ENCODE data around the gene MEGF11. TPM values are rescaled to one million over a fixed set of nuclear protein-coding genes. Genes with fewer than 3 reads are reported as not detected.

MEGF11 gene
- total RNA-seq, 3 donors from 2014 or later (not counting 1 experiment from before 2014, with no cell fraction given) = not detected

- no peaks in the 10 kb centered on the region for H3K27me3 ChIP-seq (ENCODE audit: control insufficient read depth, insufficient read depth, low read length)
- no peak for TF ChIP-seq CTCF (IDR thresholded peaks at IDR 0.05)
- H3K4me1 ChIP-seq (ENCODE audit: control insufficient read depth, insufficient read depth, low read length) = peaks cover 19% of the 10 kb centered on the region
- intact Hi-C loops (cut with micrococcal nuclease) = no loop called here
- no peak overlapping the region for H3K27ac ChIP-seq (ENCODE audit: low read length)
- H3K4me3 ChIP-seq (ENCODE audit: low read length) = no peak overlapping the region
- DNase-seq (no peak), ATAC-seq (no peak)
- no peak overlapping the region for H3K4me3 Mint-ChIP-seq
- 100% methylated on average over 5 of the region's 5 CpGs for WGBS (ENCODE audit: insufficient coverage)
- no peaks in the 10 kb centered on the region for H3K9me3 ChIP-seq (ENCODE audit: control insufficient read depth, insufficient read depth, low read length)
- no peak overlapping the region for H3K27ac Mint-ChIP-seq
- H3K36me3 Mint-ChIP-seq = no peaks in the 10 kb centered on the region
- no peaks in the 10 kb centered on the region for H3K27me3 Mint-ChIP-seq (ENCODE audit: low read depth in 2 of 2)
- H3K9me3 Mint-ChIP-seq = no peaks in the 10 kb centered on the region
- H3K4me1 Mint-ChIP-seq = peaks cover 22 to 32% of the 10 kb centered on the region in 2 donors
- peaks cover 14% of the 10 kb centered on the region for H3K36me3 ChIP-seq (ENCODE audit: control insufficient read depth, insufficient read depth, low read length)
Observed at GRCh38 chr15:66296186-66296585, 42.6 kb upstream of the MEGF11 start.

GRCh38 chr15:66294932-66295235 lies 41.3 kb upstream of the MEGF11 start:
- Mint-ChIP-seq H3K9me3 (no peaks in the 10 kb centered on the region), H3K27me3 (ENCODE audit: low read depth in 2 of 2) (no peaks in the 10 kb centered on the region), H3K4me3 (peak overlapping the region; percentile 81), H3K27ac (peak overlapping the region; percentile 85 to 88), H3K4me1 (peaks cover 28 to 31% of the 10 kb centered on the region in 2 donors), H3K36me3 (no peaks in the 10 kb centered on the region)
- DNase-seq = peak in 1 of 2 donors; percentile 7
- H3K27me3 ChIP-seq (ENCODE audit: control insufficient read depth, insufficient read depth, low read length) = no peaks in the 10 kb centered on the region
- H3K27ac ChIP-seq (ENCODE audit: low read length) = peak overlapping the region; percentile 72
- no peak for TF ChIP-seq CTCF (IDR thresholded peaks at IDR 0.05)
- intact Hi-C loops (cut with micrococcal nuclease) = no loop called here
- H3K36me3 ChIP-seq (ENCODE audit: control insufficient read depth, insufficient read depth, low read length) = peaks cover 12% of the 10 kb centered on the region
- no peak for ATAC-seq
- peaks cover 25% of the 10 kb centered on the region for H3K4me1 ChIP-seq (ENCODE audit: control insufficient read depth, insufficient read depth, low read length)
- no peaks in the 10 kb centered on the region for H3K9me3 ChIP-seq (ENCODE audit: control insufficient read depth, insufficient read depth, low read length)
- no peak overlapping the region for H3K4me3 ChIP-seq (ENCODE audit: low read length)
- 72% methylated on average over 2 of the region's 3 CpGs for WGBS (ENCODE audit: insufficient coverage)

GRCh38 chr15:66294157-66294931 lies 40.8 kb upstream of the MEGF11 start:
- peak overlapping the region; percentile 81 for H3K4me3 Mint-ChIP-seq
- WGBS (ENCODE audit: insufficient coverage) = 7% methylated on average over 16 of the region's 16 CpGs

More at GRCh38 chr15:66294157-66294931, 40.8 kb upstream of the MEGF11 start:
- Mint-ChIP-seq H3K4me1 (peaks cover 28 to 31% of the 10 kb centered on the region in 2 donors), H3K27ac (peak overlapping the region; percentile 85 to 88), H3K9me3 (no peaks in the 10 kb centered on the region), H3K27me3 (ENCODE audit: low read depth in 2 of 2) (no peaks in the 10 kb centered on the region), H3K36me3 (no peaks in the 10 kb centered on the region)
- TF ChIP-seq CTCF (IDR thresholded peaks at IDR 0.05) = no peak
- DNase-seq (peak in 1 of 2 donors; percentile 59), ATAC-seq (peak in 1 of 3 donors; percentile 37)
- intact Hi-C loops (cut with micrococcal nuclease) = no loop called here
- peak overlapping the region; percentile 49 for H3K4me3 ChIP-seq (ENCODE audit: low read length)
- peak overlapping the region; percentile 72 for H3K27ac ChIP-seq (ENCODE audit: low read length)
- no peaks in the 10 kb centered on the region for H3K27me3 ChIP-seq (ENCODE audit: control insufficient read depth, insufficient read depth, low read length)
- peaks cover 25% of the 10 kb centered on the region for H3K4me1 ChIP-seq (ENCODE audit: control insufficient read depth, insufficient read depth, low read length)
- H3K36me3 ChIP-seq (ENCODE audit: control insufficient read depth, insufficient read depth, low read length) = peaks cover 12% of the 10 kb centered on the region
- no peaks in the 10 kb centered on the region for H3K9me3 ChIP-seq (ENCODE audit: control insufficient read depth, insufficient read depth, low read length)
